Measurements from ENCODE around the gene EFR3B.
"Not testable (repeated sequence)": the region's sequence is repeated elsewhere in the genome, so short reads cannot be mapped to it uniquely, and the experiment has no call there.

EFR3B gene

GRCh38 chr2:25073914-25074313 is 32.0 kb downstream of the EFR3B start:
- no peak for DNase-seq

- no peak for DNase-seq
These were observed 33.0 kb downstream of the EFR3B start for GRCh38 chr2:25074826-25075225.

- no peak for DNase-seq
These were observed 34.9 kb downstream of the EFR3B start for GRCh38 chr2:25076749-25077148.

GRCh38 chr2:25077789-25078169 is 35.9 kb downstream of the EFR3B start:
- DNase-seq: no peak

- peak; percentile 12 for DNase-seq
These were observed 36.5 kb downstream of the EFR3B start for GRCh38 chr2:25078170-25079049.

GRCh38 chr2:25079050-25079635 is 37.3 kb downstream of the EFR3B start:
- no peak for DNase-seq

- DNase-seq: no peak
These were observed 39.4 kb downstream of the EFR3B start for GRCh38 chr2:25081237-25081790.

- DNase-seq: no peak
These were observed 40.2 kb downstream of the EFR3B start for GRCh38 chr2:25082002-25082622.

- no peak for DNase-seq
These were observed 44.1 kb downstream of the EFR3B start for GRCh38 chr2:25085761-25086560.

- no peak for DNase-seq
These were observed 47.1 kb downstream of the EFR3B start for GRCh38 chr2:25088817-25089516.

- no peak for DNase-seq
These were observed 47.9 kb downstream of the EFR3B start for GRCh38 chr2:25089605-25090315.

GRCh38 chr2:25090801-25091200 is 48.9 kb downstream of the EFR3B start:
- peak; percentile 3 for DNase-seq

GRCh38 chr2:25091265-25091664 is 49.4 kb downstream of the EFR3B start:
- DNase-seq: no peak

- no peak for DNase-seq
These were observed 56.2 kb downstream of the EFR3B start for GRCh38 chr2:25098056-25098455.

- DNase-seq: peak; percentile 28
These were observed 57.0 kb downstream of the EFR3B start for GRCh38 chr2:25098670-25099486.

GRCh38 chr2:25102352-25102751 is 60.5 kb downstream of the EFR3B start:
- DNase-seq: not testable (repeated sequence)

GRCh38 chr2:25103287-25103871 is 61.5 kb downstream of the EFR3B start:
- peak; percentile 26 for DNase-seq

GRCh38 chr2:25104736-25105135 is 62.9 kb downstream of the EFR3B start:
- DNase-seq: no peak

- DNase-seq: no peak
These were observed 63.6 kb downstream of the EFR3B start for GRCh38 chr2:25105336-25106085.
